EL (cell line): ENCODE data around the gene SHF.

Source experiments
- DNase-seq: peaks from one replicate; pipeline ENCODE4 v3.0.0-alpha.2; 2016

Gene SHF

DNA sequence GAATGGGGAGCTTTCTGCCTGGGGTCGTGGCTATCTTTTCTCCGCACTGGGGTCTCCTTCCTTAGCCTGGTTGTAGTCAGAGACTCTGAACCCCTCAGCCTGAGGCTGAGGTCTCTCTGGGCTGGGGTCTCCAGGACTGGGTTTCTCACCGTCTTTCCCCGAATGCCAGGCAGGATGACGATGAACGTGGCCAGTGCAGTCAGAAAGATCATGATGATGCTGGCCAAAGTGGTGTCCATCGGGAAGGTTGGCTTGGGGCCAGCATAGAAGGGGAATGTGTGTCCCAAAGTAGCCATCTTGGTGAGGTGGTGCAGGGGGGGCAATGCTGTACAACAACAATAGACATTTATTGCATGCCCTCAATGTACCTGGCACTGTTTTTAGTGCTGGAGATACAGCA is 65.0 kb downstream of the SHF start:
- no peak for DNase-seq

- DNase-seq, result peak; percentile 85
These were observed 65.9 kb downstream of the SHF start for GRCh38 chr15:45121706-45122417.

DNA sequence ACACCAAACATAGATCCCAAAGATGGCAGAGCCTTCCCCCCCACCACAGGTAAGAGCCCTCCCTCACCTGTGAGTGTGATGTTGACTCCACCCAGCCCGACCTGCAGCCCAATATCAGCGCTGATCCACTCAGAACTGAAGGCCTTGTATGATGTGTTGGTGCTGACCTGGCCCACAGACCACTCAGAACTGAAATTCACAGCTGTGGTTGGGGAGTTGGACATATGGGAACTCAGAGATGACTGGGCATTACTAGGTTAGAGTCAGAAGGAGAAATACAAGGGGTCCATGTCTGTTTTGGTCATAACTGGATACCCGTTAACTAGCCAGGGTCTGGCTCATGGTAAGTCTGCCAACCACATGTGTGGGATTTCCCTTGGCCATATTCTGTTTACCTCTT is 66.7 kb downstream of the SHF start:
- DNase-seq, result no peak

- DNase-seq, result no peak
These were observed 67.4 kb downstream of the SHF start for GRCh38 chr15:45120081-45120972.

GRCh38 chr15:45118996-45119395 is 68.8 kb downstream of the SHF start:
- DNase-seq, result no peak

DNA sequence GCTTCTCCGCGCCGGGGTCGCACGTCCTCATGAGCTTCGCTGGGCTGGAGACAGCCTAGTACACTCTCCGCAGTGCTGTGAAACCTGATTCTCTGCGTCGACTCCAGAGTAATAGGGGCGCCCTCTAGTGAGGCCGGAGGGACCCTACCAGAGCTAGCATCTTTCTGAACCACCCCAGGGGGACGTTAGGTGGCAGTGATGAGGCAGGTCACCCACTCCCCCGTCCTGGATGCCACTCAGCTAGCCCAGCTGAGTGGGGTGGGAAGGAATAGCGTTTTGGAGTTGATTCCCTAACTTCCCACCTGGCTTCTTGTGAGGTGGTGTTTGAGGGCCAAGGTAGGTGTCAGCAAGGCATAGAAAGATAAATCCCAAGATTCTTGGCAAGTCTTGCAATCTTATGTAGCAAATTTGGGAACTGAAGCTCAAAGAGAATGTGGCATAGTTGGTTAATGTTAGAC is 69.6 kb downstream of the SHF start:
- DNase-seq, result peak; percentile 88

DNA sequence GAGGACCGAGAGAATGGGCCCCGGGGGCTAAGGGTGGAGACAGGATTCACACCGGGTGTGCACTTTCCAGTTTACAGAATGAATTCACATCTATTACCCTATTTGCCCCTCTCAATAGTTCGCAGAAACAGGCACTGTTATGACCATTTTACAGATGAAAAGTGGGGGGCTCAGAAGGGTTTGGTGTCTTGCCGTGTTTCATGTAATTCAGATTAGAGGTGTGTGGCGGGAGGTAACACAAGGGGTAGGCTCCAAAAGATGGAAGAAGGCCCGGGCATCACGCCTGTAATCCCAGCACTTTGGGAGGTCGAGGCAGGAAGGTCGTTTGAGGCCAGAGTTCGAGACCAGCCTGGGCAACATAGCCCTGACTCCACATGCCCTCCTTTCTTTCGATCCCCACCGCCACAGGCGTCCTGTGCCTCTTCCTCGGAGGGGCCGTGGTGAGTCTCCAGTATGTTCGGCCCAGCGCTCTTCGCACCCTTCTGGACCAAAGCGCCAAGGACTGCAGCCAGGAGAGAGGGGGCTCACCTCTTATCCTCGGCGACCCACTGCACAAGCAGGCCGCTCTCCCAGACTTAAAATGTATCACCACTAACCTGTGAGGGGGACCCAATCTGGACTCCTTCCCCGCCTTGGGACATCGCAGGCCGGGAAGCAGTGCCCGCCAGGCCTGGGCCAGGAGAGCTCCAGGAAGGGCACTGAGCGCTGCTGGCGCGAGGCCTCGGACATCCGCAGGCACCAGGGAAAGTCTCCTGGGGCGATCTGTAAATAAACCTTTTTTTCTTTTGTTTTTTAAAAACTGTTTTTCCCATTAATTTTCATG is 70.2 kb downstream of the SHF start:
- no peak for DNase-seq
